HEK293 (cell line): ENCODE measurements around the gene DNAH12.

ENCODE experiments used
- CTCF ChIA-PET: fragments of 350-600 bp; formaldehyde crosslinking; extraction: SDS; loops from one replicate; lab custom pipeline; 2021; ENCODE audit warnings: antibody characterized with exemption; lab: Yijun Ruan, JAX
- POLR2A ChIA-PET: fragments of 300-600 bp; formaldehyde crosslinking; extraction: SDS; loops from one replicate; lab custom pipeline; 2020; ENCODE audit warnings: antibody characterized with exemption, inconsistent platforms; lab: Yijun Ruan, JAX
- H3K27ac ChIP-seq: fragments of 200-500 bp; sonication (Bioruptor generic); 2 replicates; pipeline ENCODE4 v1.5.1; 2014; ENCODE audit warnings: low read depth, low read length, control low read depth, inconsistent platforms; ENCODE audit errors: extremely low read depth
- H3K36me3 ChIP-seq, 2 experiments: fragments of 200-500 bp in 1 of 2; sonication (Bioruptor generic) in 1 of 2; 1 replicate in 1 of 2; 2 replicates in 1 of 2; pipeline ENCODE4 v1.5.1; 2014 to 2017; ENCODE audit warnings: inconsistent platforms in 2 of 2, low read length in 2 of 2; ENCODE audit not compliant: control insufficient read depth in 2 of 2, insufficient read depth in 1 of 2
- H3K4me1 ChIP-seq: fragments of 200-500 bp; sonication (Bioruptor generic); 2 replicates; pipeline ENCODE4 v1.5.1; 2014; ENCODE audit warnings: mild to moderate bottlenecking, low read length, inconsistent platforms; ENCODE audit not compliant: control insufficient read depth, insufficient read depth
- H3K4me3 ChIP-seq: 2 replicates; pipeline ENCODE4 v1.5.1; 2011; ENCODE audit warnings: low read depth, mild to moderate bottlenecking, control low read depth, low read length, moderate library complexity
- H3K9me3 ChIP-seq: fragments of 200-500 bp; sonication (Bioruptor generic); 2 replicates; pipeline ENCODE4 v1.5.1; 2014; ENCODE audit warnings: low read depth, low read length, inconsistent platforms; ENCODE audit not compliant: control insufficient read depth, insufficient read depth
- PRDM10 ChIP-seq: fragments of 450-650 bp; formaldehyde crosslinking; IDR thresholded peaks from 2 replicates; pipeline ENCODE4 v1.5.1; 2016; ENCODE audit warnings: missing biosample characterization, missing genetic modification characterization
- SETDB1 ChIP-seq: IDR thresholded peaks from one replicate; pipeline ENCODE4 v1.6.1; 2017; ENCODE audit warnings: mild to moderate bottlenecking, low read length, moderate library complexity, mixed read lengths; ENCODE audit not compliant: insufficient read length
- ZEB2 ChIP-seq: fragments of 450-650 bp; formaldehyde crosslinking; IDR thresholded peaks from 2 replicates; pipeline ENCODE4 v1.5.1; 2016; ENCODE audit warnings: missing biosample characterization, missing genetic modification characterization
- ZNF10 ChIP-seq: fragments of 450-650 bp; formaldehyde crosslinking; IDR thresholded peaks from 2 replicates; pipeline ENCODE4 v1.5.1; 2017; ENCODE audit warnings: missing biosample characterization, missing genetic modification characterization
- ZNF112 ChIP-seq: fragments of 450-650 bp; formaldehyde crosslinking; IDR thresholded peaks from 2 replicates; pipeline ENCODE4 v1.5.0; 2017; ENCODE audit warnings: missing biosample characterization, missing genetic modification characterization
- ZNF157 ChIP-seq: fragments of 450-650 bp; formaldehyde crosslinking; IDR thresholded peaks from 2 replicates; pipeline ENCODE4 v1.5.1; 2016; ENCODE audit warnings: missing biosample characterization, missing genetic modification characterization
- ZNF2 ChIP-seq: fragments of 450-650 bp; formaldehyde crosslinking; IDR thresholded peaks from 2 replicates; pipeline ENCODE4 v1.5.1; 2016; ENCODE audit warnings: missing biosample characterization, missing genetic modification characterization
- ZNF37A ChIP-seq: fragments of 450-650 bp; IDR thresholded peaks from 2 replicates; pipeline ENCODE4 v1.5.1; 2018; ENCODE audit warnings: missing biosample characterization, missing genetic modification characterization
- ZNF513 ChIP-seq: fragments of 450-650 bp; IDR thresholded peaks from 2 replicates; pipeline ENCODE4 v1.5.1; 2018; ENCODE audit warnings: missing biosample characterization, missing genetic modification characterization
- ZNF560 ChIP-seq: fragments of 450-650 bp; formaldehyde crosslinking; IDR thresholded peaks from 2 replicates; pipeline ENCODE4 v1.5.1; 2017; ENCODE audit warnings: missing biosample characterization, missing genetic modification characterization, borderline replicate concordance
- ZNF837 ChIP-seq: fragments of 450-650 bp; formaldehyde crosslinking; IDR thresholded peaks from 2 replicates; pipeline ENCODE4 v1.5.1; 2016; ENCODE audit warnings: missing biosample characterization, missing genetic modification characterization
- TF ChIP-seq, protein P1 (sequence below): fragments of 450-650 bp; formaldehyde crosslinking; IDR thresholded peaks from 2 replicates; pipeline ENCODE4 v1.5.1; 2016; ENCODE audit warnings: missing biosample characterization, missing genetic modification characterization
- TF ChIP-seq, protein P2 (sequence below): fragments of 450-650 bp; formaldehyde crosslinking; IDR thresholded peaks from 2 replicates; pipeline ENCODE4 v1.5.1; 2016; ENCODE audit warnings: missing biosample characterization, missing genetic modification characterization

The DNAH12 gene

GRCh38 chr3:57555738-57556458 is 11.8 kb upstream of the DNAH12 start, which contains the start of gene PDE12 (continued):
- TF ChIP-seq PRDM10 (0 out of 2 replicates have a peak, but pooled peaks have one; percentile 38), ZNF37A (tag by site-specific recombination) (no peak), ZNF157 (tag by site-specific recombination) (no peak)

DNA sequence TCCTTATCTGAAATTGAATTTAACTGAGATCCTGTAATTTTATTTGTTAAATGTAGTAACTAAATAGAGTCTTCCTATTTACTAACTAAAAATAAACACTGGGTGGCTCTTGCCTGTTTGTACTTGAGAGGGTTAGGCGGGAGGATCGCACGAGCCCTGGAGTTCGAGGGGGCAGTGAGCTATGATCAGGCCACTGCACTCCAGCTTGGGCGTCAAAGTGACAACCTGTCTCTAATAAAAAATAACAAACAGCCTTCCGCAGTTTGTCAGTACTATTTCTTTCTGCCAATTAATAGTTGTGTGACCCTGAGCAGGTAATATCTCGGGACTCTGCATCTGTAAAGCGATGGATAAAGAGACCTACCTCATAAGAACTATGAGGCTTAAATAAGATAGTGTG is 11.2 kb upstream of the DNAH12 start:
- Histone ChIP-seq H3K4me3 (peak overlapping the region; percentile 96), H3K4me1 (no peaks in the 10 kb centered on the region), H3K36me3 (peaks cover 3 to 29% of the 10 kb centered on the region in 2 experiments; a peak in 1 of 3 replicates), H3K27ac (peak overlapping the region; percentile 61; the same call in 1 of the 2 replicates), H3K9me3 (no peaks in the 10 kb centered on the region)
- ChIA-PET CTCF (no interaction called here), POLR2A (interaction anchor here (0.5 to 2.3 kb wide), 4 partner anchors 11 to 361 kb away, joined by 4 to 11 read pairs (median 4); partner anchors contain the start of genes ARF4 and DNAH12)
- TF ChIP-seq ZEB2 (tag by site-specific recombination) (no peak), ZNF112 (tag by site-specific recombination) (no peak), ZNF2 (tag by site-specific recombination) (no peak), ZNF560 (no peak), SETDB1 (no peak), ZNF513 (tag by site-specific recombination) (no peak), ZNF837 (tag by site-specific recombination) (no peak)
- TF ChIP-seq, protein P1, sequence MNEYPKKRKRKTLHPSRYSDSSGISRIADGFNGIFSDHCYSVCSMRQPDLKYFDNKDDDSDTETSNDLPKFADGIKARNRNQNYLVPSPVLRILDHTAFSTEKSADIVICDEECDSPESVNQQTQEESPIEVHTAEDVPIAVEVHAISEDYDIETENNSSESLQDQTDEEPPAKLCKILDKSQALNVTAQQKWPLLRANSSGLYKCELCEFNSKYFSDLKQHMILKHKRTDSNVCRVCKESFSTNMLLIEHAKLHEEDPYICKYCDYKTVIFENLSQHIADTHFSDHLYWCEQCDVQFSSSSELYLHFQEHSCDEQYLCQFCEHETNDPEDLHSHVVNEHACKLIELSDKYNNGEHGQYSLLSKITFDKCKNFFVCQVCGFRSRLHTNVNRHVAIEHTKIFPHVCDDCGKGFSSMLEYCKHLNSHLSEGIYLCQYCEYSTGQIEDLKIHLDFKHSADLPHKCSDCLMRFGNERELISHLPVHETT = no peak

DNA sequence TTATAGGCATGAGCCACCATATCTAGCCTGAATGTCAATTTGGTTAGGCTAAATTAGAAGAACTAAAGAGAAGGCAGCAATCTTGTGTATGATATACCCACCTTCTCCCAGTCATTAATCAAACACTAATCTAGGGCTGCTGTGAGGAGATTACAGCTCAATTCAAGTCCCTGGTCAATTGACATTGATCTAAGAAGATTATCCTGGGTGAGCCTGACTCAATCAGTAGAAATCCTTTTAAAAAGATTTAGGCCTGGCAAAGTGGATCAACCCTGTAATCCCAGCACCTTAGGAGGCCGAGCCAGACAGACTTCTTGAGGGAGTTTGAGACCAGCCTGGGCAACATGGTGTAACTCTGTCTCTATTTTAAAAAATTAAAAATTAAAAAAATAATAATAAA is 2.5 kb upstream of the DNAH12 start:
- Histone ChIP-seq H3K4me3 (no peak overlapping the region), H3K4me1 (peaks cover 3% of the 10 kb centered on the region; the same call in 1 of the 2 replicates), H3K27ac (no peak overlapping the region), H3K36me3 (no peaks in the 10 kb centered on the region; a peak in 1 of 3 replicates), H3K9me3 (no peaks in the 10 kb centered on the region)
- CTCF ChIA-PET = no interaction called here
- POLR2A ChIA-PET = no interaction called here
- TF ChIP-seq, protein P2, sequence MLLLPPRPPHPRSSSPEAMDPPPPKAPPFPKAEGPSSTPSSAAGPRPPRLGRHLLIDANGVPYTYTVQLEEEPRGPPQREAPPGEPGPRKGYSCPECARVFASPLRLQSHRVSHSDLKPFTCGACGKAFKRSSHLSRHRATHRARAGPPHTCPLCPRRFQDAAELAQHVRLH = no peak
- peak; percentile 35; the same call in 1 of the 2 replicates for TF ChIP-seq ZNF10 (tag by site-specific recombination)
